ENCODE results near the gene PCYT1A.

DNA sequence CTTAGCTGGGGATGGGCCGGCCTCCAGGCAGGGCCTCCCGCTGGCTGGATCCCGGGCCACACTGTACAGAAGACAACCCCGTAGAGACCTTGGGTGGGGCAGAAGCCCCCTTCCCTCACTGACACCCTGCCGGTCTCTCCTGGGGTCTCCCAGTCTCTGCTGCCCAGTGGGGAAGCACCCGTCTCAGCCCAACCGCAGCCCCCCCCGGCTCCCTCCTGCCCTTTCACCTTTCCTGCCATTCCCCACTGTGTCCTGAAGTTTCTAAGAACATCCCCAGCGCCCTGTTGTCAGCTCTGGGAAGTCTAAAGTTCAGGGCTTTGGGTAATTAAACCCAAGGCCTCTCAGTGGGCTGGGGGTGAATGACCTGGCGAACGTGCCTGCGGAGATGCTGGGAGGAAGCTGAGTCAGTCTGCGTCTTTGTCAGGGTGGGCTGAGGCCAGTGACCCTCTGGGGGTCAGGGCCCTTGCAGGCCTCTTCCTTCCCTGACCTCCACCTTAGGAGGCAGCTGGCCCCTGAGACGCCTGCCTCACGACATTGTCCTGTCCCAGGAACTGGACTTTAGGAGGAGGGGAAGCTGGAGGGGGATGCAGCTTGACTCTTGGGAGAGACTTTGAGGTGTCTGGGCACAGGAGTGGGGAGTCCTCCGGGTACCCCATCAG is 72.6 kb downstream of the PCYT1A start:
- TF ChIP-seq, protein P1, sequence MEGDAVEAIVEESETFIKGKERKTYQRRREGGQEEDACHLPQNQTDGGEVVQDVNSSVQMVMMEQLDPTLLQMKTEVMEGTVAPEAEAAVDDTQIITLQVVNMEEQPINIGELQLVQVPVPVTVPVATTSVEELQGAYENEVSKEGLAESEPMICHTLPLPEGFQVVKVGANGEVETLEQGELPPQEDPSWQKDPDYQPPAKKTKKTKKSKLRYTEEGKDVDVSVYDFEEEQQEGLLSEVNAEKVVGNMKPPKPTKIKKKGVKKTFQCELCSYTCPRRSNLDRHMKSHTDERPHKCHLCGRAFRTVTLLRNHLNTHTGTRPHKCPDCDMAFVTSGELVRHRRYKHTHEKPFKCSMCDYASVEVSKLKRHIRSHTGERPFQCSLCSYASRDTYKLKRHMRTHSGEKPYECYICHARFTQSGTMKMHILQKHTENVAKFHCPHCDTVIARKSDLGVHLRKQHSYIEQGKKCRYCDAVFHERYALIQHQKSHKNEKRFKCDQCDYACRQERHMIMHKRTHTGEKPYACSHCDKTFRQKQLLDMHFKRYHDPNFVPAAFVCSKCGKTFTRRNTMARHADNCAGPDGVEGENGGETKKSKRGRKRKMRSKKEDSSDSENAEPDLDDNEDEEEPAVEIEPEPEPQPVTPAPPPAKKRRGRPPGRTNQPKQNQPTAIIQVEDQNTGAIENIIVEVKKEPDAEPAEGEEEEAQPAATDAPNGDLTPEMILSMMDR (IDR thresholded peaks at IDR 0.05), result no peak
- TF ChIP-seq POLR2A (IDR thresholded peaks at IDR 0.05), result no peak

All from lower leg skin (tissue), 3 donors.